ENCODE measurements around the gene SORBS1.

DNA sequence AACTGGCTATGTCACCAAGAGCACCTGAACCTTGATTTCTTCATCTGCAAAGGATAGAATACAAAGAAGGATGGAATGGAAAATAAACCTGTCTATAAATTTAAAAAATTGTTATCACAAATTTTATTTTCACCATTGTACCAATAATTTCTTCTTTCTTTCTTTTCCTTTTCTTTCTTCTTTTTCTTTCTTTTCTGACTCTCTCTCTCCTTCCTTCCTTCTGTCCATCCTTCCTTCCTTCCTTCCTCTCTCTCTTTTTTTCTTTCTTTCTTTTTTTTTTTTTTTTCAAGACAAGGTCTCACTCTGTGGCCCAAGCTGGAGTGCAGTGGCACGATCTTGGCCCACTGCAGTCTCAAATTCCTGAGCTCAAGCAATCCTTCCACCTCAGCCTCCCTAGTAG lies 36.6 kb upstream of the SORBS1 start:
- TF ChIP-seq CTCF (IDR thresholded peaks at IDR 0.05) = no peak
- no peak for TF ChIP-seq POLR2A (IDR thresholded peaks at IDR 0.05)
